Esophagus (tissue), 2 donors: Measurements from ENCODE around the gene PDE10A. TPM values are rescaled to one million over a fixed set of nuclear protein-coding genes. Genes with fewer than 3 reads are reported as not detected.
"Not testable (repeated sequence)": the region's sequence is repeated elsewhere in the genome, so short reads cannot be mapped to it uniquely, and the experiment has no call there.

Experiments
- H3K27ac ChIP-seq, 2 donors: one replicate each; pipeline ENCODE4 v1.5.1; 2013; ENCODE audit warnings: low read depth in 2 of 2, mild to moderate bottlenecking in 2 of 2, inconsistent platforms in 1 of 2, low read length in 1 of 2, moderate library complexity in 1 of 2
- H3K27me3 ChIP-seq, 2 donors: one replicate each; pipeline ENCODE4 v1.6.1; 2013; ENCODE audit warnings: low read length in 2 of 2, control low read depth in 1 of 2, mild to moderate bottlenecking in 1 of 2; ENCODE audit not compliant: insufficient read depth in 2 of 2, control insufficient read depth in 1 of 2
- H3K36me3 ChIP-seq, 2 donors: one replicate each; pipeline ENCODE4 v1.6.1; 2013; ENCODE audit warnings: low read length in 1 of 2; ENCODE audit not compliant: control insufficient read depth in 2 of 2, insufficient read depth in 2 of 2
- H3K4me1 ChIP-seq, 2 donors: one replicate each; pipeline ENCODE4 v1.6.1; 2013; ENCODE audit warnings: low read length in 1 of 2; ENCODE audit not compliant: control insufficient read depth in 2 of 2, insufficient read depth in 2 of 2
- H3K4me3 ChIP-seq, 2 donors: one replicate each; pipeline ENCODE4 v1.5.1; 2013; ENCODE audit warnings: low read length in 2 of 2, mild to moderate bottlenecking in 2 of 2, low read depth in 1 of 2, moderate library complexity in 1 of 2
- H3K9me3 ChIP-seq, 2 donors: one replicate each; pipeline ENCODE4 v1.6.1; 2013; ENCODE audit warnings: mild to moderate bottlenecking in 2 of 2, low read depth in 1 of 2, low read length in 1 of 2, moderate library complexity in 1 of 2; ENCODE audit not compliant: control insufficient read depth in 2 of 2, insufficient read depth in 1 of 2
- WGBS, 2 donors: extraction: QIAGEN DNeasy Blood & Tissue Kit; methylation state at CpG; one replicate each; pipeline ENCODE4 v1.1.7; 2013; 5-methylcytosine and 5-hydroxymethylcytosine counted together
- polyA plus RNA-seq, 2 donors: library from polyadenylated mRNA; stranded (reverse); fragments of 200-250 nt; gene quantifications; one replicate each; pipeline ENCODE4 v1.2.3, GENCODE V29; 2013
- donor health status: healthy with polysubstance abuse.
- donor health status: Bipolar disorder and iron deficiency.

PDE10A gene
- polyA plus RNA-seq, 2 donors, result 0.21 to 0.28 TPM

DNA sequence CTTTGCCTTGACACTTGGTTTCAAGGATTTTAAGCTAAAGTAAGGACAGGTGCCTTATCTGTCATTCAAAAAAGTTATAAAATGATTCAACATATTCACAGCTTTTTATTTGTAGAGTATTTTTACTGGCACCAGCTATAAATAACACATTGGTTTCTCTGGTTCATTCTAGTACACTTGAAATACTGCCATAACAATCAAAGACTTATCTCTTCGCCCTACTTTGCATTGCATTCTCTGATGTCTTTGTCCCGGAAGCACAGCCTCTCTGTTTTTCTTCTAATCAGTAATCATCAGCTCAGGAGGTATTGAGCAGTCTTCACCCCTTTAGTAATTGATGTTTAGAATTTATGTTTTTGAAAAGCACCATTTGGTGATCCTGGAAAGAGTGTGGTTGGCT lies 156.4 kb downstream of the PDE10A start:
- Histone ChIP-seq H3K4me3 (no peak overlapping the region), H3K4me1 (no peaks in the 10 kb centered on the region), H3K36me3 (no peaks in the 10 kb centered on the region), H3K27me3 (no peaks in the 10 kb centered on the region), H3K27ac (no peak overlapping the region), H3K9me3 (no peaks in the 10 kb centered on the region)
- WGBS, 2 donors, result 87 to 91% methylated on average over 2 of the region's 2 CpGs

- 63 to 66% methylated on average over 6 of the region's 6 CpGs for WGBS, 2 donors
- H3K36me3 ChIP-seq, H3K27ac ChIP-seq, H3K4me1 ChIP-seq, H3K27me3 ChIP-seq, H3K9me3 ChIP-seq, H3K4me3 ChIP-seq: not testable (repeated sequence)
These were observed 162.7 kb downstream of the PDE10A start for GRCh38 chr6:165500214-165500907.

- no peak overlapping the region for H3K27ac ChIP-seq
- H3K27me3 ChIP-seq, result peaks cover 0 to 2% of the 10 kb centered on the region in 2 donors
- no peaks in the 10 kb centered on the region for H3K36me3 ChIP-seq
- 83 to 86% methylated on average over 4 of the region's 4 CpGs for WGBS, 2 donors
- H3K4me1 ChIP-seq, result no peaks in the 10 kb centered on the region
- no peak overlapping the region for H3K4me3 ChIP-seq
- peaks cover 0 to 2% of the 10 kb centered on the region in 2 donors for H3K9me3 ChIP-seq
These were observed 165.6 kb downstream of the PDE10A start for GRCh38 chr6:165497472-165497871.

DNA sequence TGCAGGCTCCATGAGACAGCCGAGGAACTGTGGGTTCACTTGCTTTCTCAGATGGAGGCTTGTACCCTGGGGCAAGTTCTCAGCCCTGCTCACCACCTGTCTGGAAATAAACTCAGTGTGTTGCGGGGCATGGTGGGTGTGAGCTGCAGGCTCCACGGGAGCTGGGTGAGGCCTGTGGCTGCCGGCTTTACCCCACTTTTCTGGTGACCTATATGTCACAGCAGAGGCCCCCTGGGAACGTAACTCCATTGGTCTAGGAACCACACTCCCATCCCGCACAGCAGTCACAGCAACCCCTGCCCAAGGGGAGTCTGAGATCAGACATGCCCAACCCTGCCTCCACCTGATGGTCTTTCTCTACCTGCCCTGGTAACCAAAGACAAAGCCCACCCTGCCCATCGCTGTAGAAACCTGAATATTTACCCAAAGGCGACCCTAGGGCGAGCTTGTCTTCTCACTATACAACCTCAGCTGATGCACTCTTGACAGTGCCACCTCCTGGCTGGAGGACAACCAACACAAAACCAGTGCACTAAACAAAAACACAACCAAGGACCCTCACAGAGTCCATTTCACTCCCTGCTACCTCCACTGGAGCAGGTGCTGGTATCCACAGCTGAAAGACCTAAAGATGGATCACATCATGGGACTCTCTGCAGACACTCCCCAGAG lies 174.3 kb downstream of the PDE10A start:
- Histone ChIP-seq H3K4me1 (peaks cover 0 to 2% of the 10 kb centered on the region in 2 donors), H3K27ac (no peak overlapping the region), H3K4me3 (no peak overlapping the region), H3K9me3 (peaks cover 0 to 3% of the 10 kb centered on the region in 2 donors), H3K27me3 (no peaks in the 10 kb centered on the region), H3K36me3 (no peaks in the 10 kb centered on the region)
- 79 to 82% methylated on average over 9 of the region's 9 CpGs for WGBS, 2 donors

GRCh38 chr6:165487950-165488349 lies 175.1 kb downstream of the PDE10A start:
- Histone ChIP-seq H3K4me1 (peaks cover 0 to 2% of the 10 kb centered on the region in 2 donors), H3K9me3 (peaks cover 0 to 3% of the 10 kb centered on the region in 2 donors)

DNA sequence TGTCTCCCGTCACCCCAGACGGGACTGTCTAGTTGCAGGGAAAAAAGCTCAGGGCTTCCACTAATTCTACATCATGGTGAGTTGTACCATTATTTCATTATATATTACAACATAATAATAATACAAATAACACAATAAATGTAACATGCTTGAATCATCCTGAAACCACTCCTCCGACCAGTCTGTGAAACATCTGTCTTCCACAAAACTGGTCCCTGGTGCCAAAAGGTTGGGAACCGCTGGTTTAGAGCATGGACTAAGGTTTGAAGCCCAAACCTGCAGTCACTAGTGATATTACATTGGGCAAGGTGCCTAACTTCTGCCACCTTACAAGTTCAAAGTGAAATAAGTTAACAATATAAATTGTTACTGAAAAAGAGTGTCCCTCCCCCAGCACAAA lies 175.7 kb downstream of the PDE10A start:
- no peak overlapping the region for H3K4me3 ChIP-seq
- peaks cover 0 to 2% of the 10 kb centered on the region in 2 donors for H3K4me1 ChIP-seq
- no peak overlapping the region for H3K27ac ChIP-seq
- H3K9me3 ChIP-seq, result peaks cover 0 to 3% of the 10 kb centered on the region in 2 donors
- no peaks in the 10 kb centered on the region for H3K36me3 ChIP-seq
- 70 to 75% methylated on average over 4 of the region's 4 CpGs for WGBS, 2 donors
- H3K27me3 ChIP-seq, result no peaks in the 10 kb centered on the region

More at GRCh38 chr6:165487950-165488349, 175.1 kb downstream of the PDE10A start:
- H3K27ac ChIP-seq, result no peak overlapping the region
- H3K4me3 ChIP-seq, result no peak overlapping the region
- H3K36me3 ChIP-seq, result no peaks in the 10 kb centered on the region
- no peaks in the 10 kb centered on the region for H3K27me3 ChIP-seq

GRCh38 chr6:165486183-165487137 lies 176.6 kb downstream of the PDE10A start:
- H3K9me3 ChIP-seq, result peaks cover 0 to 3% of the 10 kb centered on the region in 2 donors
- 69 to 74% methylated on average over 22 of the region's 22 CpGs for WGBS, 2 donors
- H3K36me3 ChIP-seq, result no peaks in the 10 kb centered on the region
- H3K27ac ChIP-seq, result no peak overlapping the region
- H3K4me1 ChIP-seq, result peaks cover 0 to 2% of the 10 kb centered on the region in 2 donors
- no peak overlapping the region for H3K4me3 ChIP-seq
- no peaks in the 10 kb centered on the region for H3K27me3 ChIP-seq

DNA sequence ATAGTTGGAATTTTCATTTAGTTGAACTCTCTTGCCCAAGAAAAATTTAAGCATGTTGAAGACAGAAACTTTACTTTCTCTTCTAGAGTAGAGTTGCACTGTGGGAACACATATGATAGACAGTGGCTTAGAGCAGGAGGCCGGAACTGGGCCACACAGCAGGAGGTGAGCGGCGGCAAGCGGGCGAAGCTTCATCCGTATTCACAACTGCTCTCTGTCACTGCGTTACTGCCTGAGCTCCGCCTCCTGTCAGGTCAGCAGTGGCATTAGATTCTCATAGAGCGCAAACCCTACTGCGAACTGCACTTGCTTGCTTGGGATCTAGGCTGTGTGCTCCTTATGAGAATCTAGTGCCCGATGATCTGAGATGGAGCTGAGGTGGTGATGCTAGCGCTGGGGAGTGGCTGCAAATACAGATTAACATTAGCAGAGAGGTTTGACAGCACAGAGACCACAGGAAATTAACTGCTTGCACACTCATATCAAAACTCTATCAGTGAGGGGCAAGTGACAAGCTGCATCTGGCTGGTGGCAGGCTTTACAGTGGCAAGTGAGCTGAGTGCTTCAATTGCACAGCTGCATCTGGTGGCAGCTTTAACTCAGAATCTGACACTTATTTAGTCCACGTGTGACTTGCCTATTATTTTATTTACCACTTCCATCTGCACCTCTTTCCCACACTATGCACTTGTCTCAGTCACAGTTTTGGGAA lies 178.7 kb downstream of the PDE10A start:
- Histone ChIP-seq H3K36me3 (no peaks in the 10 kb centered on the region), H3K27ac (no peak overlapping the region), H3K4me3 (no peak overlapping the region), H3K27me3 (no peaks in the 10 kb centered on the region), H3K4me1 (peaks cover 0 to 2% of the 10 kb centered on the region in 2 donors), H3K9me3 (peaks cover 0 to 3% of the 10 kb centered on the region in 2 donors)
- 86% methylated on average over 13 of the region's 13 CpGs for WGBS, 2 donors

- no peaks in the 10 kb centered on the region for H3K9me3 ChIP-seq
- no peak overlapping the region for H3K4me3 ChIP-seq
- H3K36me3 ChIP-seq, result no peaks in the 10 kb centered on the region
- no peaks in the 10 kb centered on the region for H3K4me1 ChIP-seq
- WGBS, 2 donors, result 84 to 85% methylated on average over 4 of the region's 4 CpGs
- H3K27me3 ChIP-seq, result no peaks in the 10 kb centered on the region
- no peak overlapping the region for H3K27ac ChIP-seq
These were observed 181.1 kb downstream of the PDE10A start for GRCh38 chr6:165481921-165482320.
